Measurements from ENCODE around the gene SLCO2B1. TPM values are rescaled to one million over a fixed set of nuclear protein-coding genes. Genes with fewer than 3 reads are reported as not detected.

SLCO2B1 gene
- total RNA-seq, 1 donor from 2014 or later, result 9.4 TPM

- no peak overlapping the region for H3K4me3 ChIP-seq (ENCODE audit: low read length in 3 of 3)
- H3K27ac ChIP-seq (ENCODE audit: low read depth, low read length), result no peak overlapping the region
- peaks cover 0 to 2% (median 0%) of the 10 kb centered on the region in 3 donors for H3K36me3 ChIP-seq (ENCODE audit: control insufficient read depth in 3 of 3, insufficient read depth in 3 of 3, low read length in 3 of 3)
Measured at GRCh38 chr11:75199412-75199955, 48.6 kb downstream of the SLCO2B1 start.

DNA sequence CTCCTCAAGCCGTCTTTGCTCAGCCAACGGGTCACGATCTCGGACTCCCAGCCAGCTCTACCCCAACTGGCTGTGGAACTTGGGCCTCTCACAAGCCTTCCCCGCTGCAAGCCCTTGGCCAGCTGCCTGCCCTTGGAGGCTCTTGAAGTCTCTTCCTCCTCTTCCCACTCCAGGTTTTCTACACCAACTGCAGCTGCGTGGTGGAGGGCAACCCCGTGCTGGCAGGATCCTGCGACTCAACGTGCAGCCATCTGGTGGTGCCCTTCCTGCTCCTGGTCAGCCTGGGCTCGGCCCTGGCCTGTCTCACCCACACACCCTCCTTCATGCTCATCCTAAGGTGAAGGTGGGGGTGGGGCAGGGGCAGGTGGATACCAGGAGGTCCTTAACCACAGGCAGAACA, 49.1 kb downstream of the SLCO2B1 start:
- Histone ChIP-seq H3K4me3 (ENCODE audit: low read length in 3 of 3) (no peak overlapping the region), H3K36me3 (ENCODE audit: control insufficient read depth in 3 of 3, insufficient read depth in 3 of 3, low read length in 3 of 3) (peaks cover 0 to 2% (median 0%) of the 10 kb centered on the region in 3 donors), H3K9me3 (ENCODE audit: control insufficient read depth in 3 of 3, low read length in 3 of 3) (no peaks in the 10 kb centered on the region), H3K27ac (ENCODE audit: low read depth, low read length) (no peak overlapping the region), H3K9ac (ENCODE audit: low read depth in 1 of 3, low read length in 3 of 3) (no peak overlapping the region), H3K27me3 (ENCODE audit: control insufficient read depth in 3 of 3, insufficient read depth in 3 of 3, low read length in 3 of 3) (peaks cover 0 to 4% (median 0%) of the 10 kb centered on the region in 3 donors), H3K4me1 (ENCODE audit: control insufficient read depth in 3 of 3, insufficient read depth in 3 of 3, low read length in 3 of 3) (peaks cover 5 to 8% (median 6%) of the 10 kb centered on the region in 3 donors)

More at GRCh38 chr11:75199412-75199955, 48.6 kb downstream of the SLCO2B1 start:
- peaks cover 0 to 4% (median 0%) of the 10 kb centered on the region in 3 donors for H3K27me3 ChIP-seq (ENCODE audit: control insufficient read depth in 3 of 3, insufficient read depth in 3 of 3, low read length in 3 of 3)
- H3K9me3 ChIP-seq (ENCODE audit: control insufficient read depth in 3 of 3, low read length in 3 of 3), result no peaks in the 10 kb centered on the region
- no peak overlapping the region for H3K9ac ChIP-seq (ENCODE audit: low read depth in 1 of 3, low read length in 3 of 3)
- H3K4me1 ChIP-seq (ENCODE audit: control insufficient read depth in 3 of 3, insufficient read depth in 3 of 3, low read length in 3 of 3), result peaks cover 5 to 14% (median 9%) of the 10 kb centered on the region in 3 donors

DNA sequence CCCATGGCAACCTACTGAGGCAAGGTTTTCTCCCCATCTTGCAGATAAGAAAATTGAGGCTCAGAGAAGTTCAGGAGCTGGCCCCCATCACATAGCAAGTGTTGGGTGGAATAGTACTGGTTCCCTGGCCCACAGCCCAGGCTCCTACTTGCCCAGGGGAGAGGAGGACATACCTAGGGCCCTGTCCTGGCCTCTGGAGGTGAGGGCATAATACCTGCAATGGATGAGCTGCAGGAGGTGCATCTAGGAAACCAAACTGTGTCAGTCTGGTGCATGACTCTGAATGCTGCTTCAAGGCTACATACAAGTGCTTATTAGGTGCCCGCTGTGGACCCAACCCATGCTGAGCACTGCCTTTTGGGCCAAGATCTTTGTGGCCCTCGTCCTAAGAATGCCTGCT, 49.6 kb downstream of the SLCO2B1 start:
- Histone ChIP-seq H3K27ac (ENCODE audit: low read depth, low read length) (no peak overlapping the region), H3K9me3 (ENCODE audit: control insufficient read depth in 3 of 3, low read length in 3 of 3) (no peaks in the 10 kb centered on the region), H3K4me1 (ENCODE audit: control insufficient read depth in 3 of 3, insufficient read depth in 3 of 3, low read length in 3 of 3) (peaks cover 3 to 4% (median 3%) of the 10 kb centered on the region in 3 donors), H3K9ac (ENCODE audit: low read depth in 1 of 3, low read length in 3 of 3) (no peak overlapping the region), H3K36me3 (ENCODE audit: control insufficient read depth in 3 of 3, insufficient read depth in 3 of 3, low read length in 3 of 3) (peaks cover 0 to 2% (median 0%) of the 10 kb centered on the region in 3 donors), H3K27me3 (ENCODE audit: control insufficient read depth in 3 of 3, insufficient read depth in 3 of 3, low read length in 3 of 3) (peaks cover 0 to 3% (median 0%) of the 10 kb centered on the region in 3 donors), H3K4me3 (ENCODE audit: low read length in 3 of 3) (no peak overlapping the region)

DNA sequence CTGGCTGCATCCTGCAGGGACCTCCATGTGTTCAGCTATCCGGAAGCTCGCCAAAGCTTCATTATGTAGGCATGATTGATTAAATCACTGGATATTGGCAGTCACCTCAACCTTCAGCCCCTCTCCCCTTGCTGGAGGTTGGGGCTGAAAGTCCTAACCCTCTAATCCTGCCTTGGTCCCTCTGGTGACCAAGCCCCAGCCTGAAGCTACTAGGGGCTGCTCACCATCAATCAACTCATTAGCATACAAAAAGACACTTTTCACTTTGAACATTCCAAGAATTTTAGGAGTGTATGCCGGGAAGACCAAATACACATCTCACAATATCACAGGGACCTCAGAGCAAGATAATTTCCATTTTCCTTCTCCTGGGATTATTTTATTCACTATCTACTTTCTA, 50.9 kb downstream of the SLCO2B1 start:
- Histone ChIP-seq H3K4me1 (ENCODE audit: control insufficient read depth in 3 of 3, insufficient read depth in 3 of 3, low read length in 3 of 3) (no peaks in the 10 kb centered on the region), H3K4me3 (ENCODE audit: low read length in 3 of 3) (no peak overlapping the region), H3K36me3 (ENCODE audit: control insufficient read depth in 3 of 3, insufficient read depth in 3 of 3, low read length in 3 of 3) (peaks cover 0 to 2% (median 0%) of the 10 kb centered on the region in 3 donors), H3K9me3 (ENCODE audit: control insufficient read depth in 3 of 3, low read length in 3 of 3) (no peaks in the 10 kb centered on the region), H3K27ac (ENCODE audit: low read depth, low read length) (no peak overlapping the region), H3K9ac (ENCODE audit: low read depth in 1 of 3, low read length in 3 of 3) (no peak overlapping the region), H3K27me3 (ENCODE audit: control insufficient read depth in 3 of 3, insufficient read depth in 3 of 3, low read length in 3 of 3) (no peaks in the 10 kb centered on the region)

DNA sequence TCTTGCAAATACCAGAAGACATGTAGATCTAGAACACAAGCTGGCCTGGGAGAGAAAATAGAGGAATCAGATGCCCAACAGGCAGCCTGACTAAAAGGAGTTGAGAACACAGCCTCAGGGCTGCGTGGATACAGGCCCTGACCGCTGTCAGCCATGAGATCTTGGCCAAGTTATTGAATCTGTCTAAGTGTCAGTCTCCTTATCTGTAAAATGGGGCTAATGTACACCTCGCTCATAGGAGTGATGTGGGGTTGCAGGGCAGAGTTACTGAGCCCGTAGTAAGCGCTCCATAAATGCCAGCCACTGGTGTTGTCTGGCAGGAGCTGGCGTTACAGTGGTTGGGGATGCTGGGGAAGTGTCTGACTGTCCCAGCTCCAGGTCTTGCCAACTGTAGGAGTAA, 51.3 kb downstream of the SLCO2B1 start:
- H3K9me3 ChIP-seq (ENCODE audit: control insufficient read depth in 3 of 3, low read length in 3 of 3), result no peaks in the 10 kb centered on the region
- peaks cover 0 to 2% (median 0%) of the 10 kb centered on the region in 3 donors for H3K36me3 ChIP-seq (ENCODE audit: control insufficient read depth in 3 of 3, insufficient read depth in 3 of 3, low read length in 3 of 3)
- H3K27ac ChIP-seq (ENCODE audit: low read depth, low read length), result no peak overlapping the region
- no peaks in the 10 kb centered on the region for H3K4me1 ChIP-seq (ENCODE audit: control insufficient read depth in 3 of 3, insufficient read depth in 3 of 3, low read length in 3 of 3)
- no peak overlapping the region for H3K4me3 ChIP-seq (ENCODE audit: low read length in 3 of 3)
- no peaks in the 10 kb centered on the region for H3K27me3 ChIP-seq (ENCODE audit: control insufficient read depth in 3 of 3, insufficient read depth in 3 of 3, low read length in 3 of 3)
- H3K9ac ChIP-seq (ENCODE audit: low read depth in 1 of 3, low read length in 3 of 3), result no peak overlapping the region

- no peak overlapping the region for H3K9ac ChIP-seq (ENCODE audit: low read depth in 1 of 3, low read length in 3 of 3)
- no peak overlapping the region for H3K4me3 ChIP-seq (ENCODE audit: low read length in 3 of 3)
- peaks cover 0 to 2% (median 0%) of the 10 kb centered on the region in 3 donors for H3K36me3 ChIP-seq (ENCODE audit: control insufficient read depth in 3 of 3, insufficient read depth in 3 of 3, low read length in 3 of 3)
- H3K9me3 ChIP-seq (ENCODE audit: control insufficient read depth in 3 of 3, low read length in 3 of 3), result no peaks in the 10 kb centered on the region
- no peak overlapping the region for H3K27ac ChIP-seq (ENCODE audit: low read depth, low read length)
- no peaks in the 10 kb centered on the region for H3K4me1 ChIP-seq (ENCODE audit: control insufficient read depth in 3 of 3, insufficient read depth in 3 of 3, low read length in 3 of 3)
- H3K27me3 ChIP-seq (ENCODE audit: control insufficient read depth in 3 of 3, insufficient read depth in 3 of 3, low read length in 3 of 3), result peaks cover 0 to 1% (median 0%) of the 10 kb centered on the region in 3 donors
Measured at GRCh38 chr11:75203138-75203537, 52.2 kb downstream of the SLCO2B1 start.

- no peak overlapping the region for H3K27ac ChIP-seq (ENCODE audit: low read depth, low read length)
- no peaks in the 10 kb centered on the region for H3K9me3 ChIP-seq (ENCODE audit: control insufficient read depth in 3 of 3, low read length in 3 of 3)
- H3K36me3 ChIP-seq (ENCODE audit: control insufficient read depth in 3 of 3, insufficient read depth in 3 of 3, low read length in 3 of 3), result peaks cover 0 to 2% (median 0%) of the 10 kb centered on the region in 3 donors
Measured at GRCh38 chr11:75203641-75204011, 52.7 kb downstream of the SLCO2B1 start.

GRCh38 chr11:75204012-75204674, 53.2 kb downstream of the SLCO2B1 start:
- Histone ChIP-seq H3K36me3 (ENCODE audit: control insufficient read depth in 3 of 3, insufficient read depth in 3 of 3, low read length in 3 of 3) (peaks cover 0 to 2% (median 0%) of the 10 kb centered on the region in 3 donors), H3K27me3 (ENCODE audit: control insufficient read depth in 3 of 3, insufficient read depth in 3 of 3, low read length in 3 of 3) (peaks cover 2 to 6% (median 3%) of the 10 kb centered on the region in 3 donors), H3K4me1 (ENCODE audit: control insufficient read depth in 3 of 3, insufficient read depth in 3 of 3, low read length in 3 of 3) (no peaks in the 10 kb centered on the region), H3K9ac (ENCODE audit: low read depth in 1 of 3, low read length in 3 of 3) (no peak overlapping the region), H3K4me3 (ENCODE audit: low read length in 3 of 3) (no peak overlapping the region), H3K27ac (ENCODE audit: low read depth, low read length) (no peak overlapping the region), H3K9me3 (ENCODE audit: control insufficient read depth in 3 of 3, low read length in 3 of 3) (no peaks in the 10 kb centered on the region)

More at GRCh38 chr11:75203641-75204011, 52.7 kb downstream of the SLCO2B1 start:
- Histone ChIP-seq H3K9ac (ENCODE audit: low read depth in 1 of 3, low read length in 3 of 3) (no peak overlapping the region), H3K4me1 (ENCODE audit: control insufficient read depth in 3 of 3, insufficient read depth in 3 of 3, low read length in 3 of 3) (no peaks in the 10 kb centered on the region), H3K27me3 (ENCODE audit: control insufficient read depth in 3 of 3, insufficient read depth in 3 of 3, low read length in 3 of 3) (peaks cover 0 to 6% (median 0%) of the 10 kb centered on the region in 3 donors), H3K4me3 (ENCODE audit: low read length in 3 of 3) (no peak overlapping the region)

- H3K4me3 ChIP-seq (ENCODE audit: low read length in 3 of 3), result no peak overlapping the region
Measured at GRCh38 chr11:75204685-75205563, 54.0 kb downstream of the SLCO2B1 start.

More at GRCh38 chr11:75204685-75205563, 54.0 kb downstream of the SLCO2B1 start:
- Histone ChIP-seq H3K27ac (ENCODE audit: low read depth, low read length) (no peak overlapping the region), H3K9ac (ENCODE audit: low read depth in 1 of 3, low read length in 3 of 3) (no peak overlapping the region), H3K4me1 (ENCODE audit: control insufficient read depth in 3 of 3, insufficient read depth in 3 of 3, low read length in 3 of 3) (no peaks in the 10 kb centered on the region), H3K36me3 (ENCODE audit: control insufficient read depth in 3 of 3, insufficient read depth in 3 of 3, low read length in 3 of 3) (peaks cover 0 to 2% (median 0%) of the 10 kb centered on the region in 3 donors), H3K9me3 (ENCODE audit: control insufficient read depth in 3 of 3, low read length in 3 of 3) (no peaks in the 10 kb centered on the region), H3K27me3 (ENCODE audit: control insufficient read depth in 3 of 3, insufficient read depth in 3 of 3, low read length in 3 of 3) (peaks cover 4 to 6% (median 5%) of the 10 kb centered on the region in 3 donors)
